SK-MEL-5 (cell line): Measurements from ENCODE around the gene NELL1. TPM values are rescaled to one million over a fixed set of nuclear protein-coding genes. Genes with fewer than 3 reads are reported as not detected.

Source experiments
- DNase-seq: peaks from one replicate; pipeline ENCODE4 v3.0.0-alpha.2; 2016; ENCODE audit warnings: low read depth, low spot score
- in situ Hi-C: cut with HindIII; loops from 2 replicates; pipeline ENCODE4 v1.10.0; 2016; ENCODE audit warnings: low sequenced_read_pairs, high pct_unique_total_duplicates, low pct_unique_long_range_greater_than_20kb
- total RNA-seq: library from RNA; depleted of rRNA; stranded (reverse); fragments of >200 nt; shearing (Covaris generic); gene quantifications from 2 replicates; pipeline ENCODE4 v1.2.3, GENCODE V29; 2014

The NELL1 gene
- total RNA-seq, 1 experiment from 2014 or later: not detected

GRCh38 chr11:20894296-20894695 is 224.9 kb downstream of the NELL1 start:
- in situ Hi-C loops: no loop called here
- peak; percentile 28 for DNase-seq

- in situ Hi-C loops: no loop called here
- no peak for DNase-seq
Observed at GRCh38 chr11:20909995-20910726, 240.8 kb downstream of the NELL1 start.

GRCh38 chr11:20910733-20911132 is 241.3 kb downstream of the NELL1 start:
- in situ Hi-C loops: no loop called here
- DNase-seq: no peak

GRCh38 chr11:20912065-20912821 is 242.9 kb downstream of the NELL1 start:
- DNase-seq: no peak
- in situ Hi-C loops: no loop called here

- in situ Hi-C loops: no loop called here
- no peak for DNase-seq
Observed at GRCh38 chr11:20912922-20913512, 243.6 kb downstream of the NELL1 start.

- in situ Hi-C loops: no loop called here
- no peak for DNase-seq
Observed at GRCh38 chr11:20917306-20917705, 247.9 kb downstream of the NELL1 start.

GRCh38 chr11:20926799-20927540 is 257.6 kb downstream of the NELL1 start:
- in situ Hi-C loops: no loop called here
- DNase-seq: no peak

- DNase-seq: no peak
- in situ Hi-C loops: no loop called here
Observed at GRCh38 chr11:20931029-20931428, 261.6 kb downstream of the NELL1 start.

GRCh38 chr11:20933086-20933485 is 263.7 kb downstream of the NELL1 start:
- no peak for DNase-seq
- in situ Hi-C loops: no loop called here

- in situ Hi-C loops: no loop called here
- DNase-seq: no peak
Observed at GRCh38 chr11:20933958-20934357, 264.6 kb downstream of the NELL1 start.

GRCh38 chr11:20934516-20934915 is 265.1 kb downstream of the NELL1 start:
- no peak for DNase-seq

GRCh38 chr11:20937826-20938225 is 268.4 kb downstream of the NELL1 start:
- no peak for DNase-seq
- in situ Hi-C loops: no loop called here

More at GRCh38 chr11:20934516-20934915, 265.1 kb downstream of the NELL1 start:
- in situ Hi-C loops: no loop called here

- in situ Hi-C loops: no loop called here
Observed at GRCh38 chr11:20949585-20949984, 280.2 kb downstream of the NELL1 start.

GRCh38 chr11:20962581-20962980 is 293.2 kb downstream of the NELL1 start:
- DNase-seq: no peak
- in situ Hi-C loops: no loop called here

More at GRCh38 chr11:20949585-20949984, 280.2 kb downstream of the NELL1 start:
- DNase-seq: no peak

GRCh38 chr11:20963596-20963995 is 294.2 kb downstream of the NELL1 start:
- in situ Hi-C loops: no loop called here
- DNase-seq: no peak

GRCh38 chr11:20964985-20965384 is 295.6 kb downstream of the NELL1 start:
- in situ Hi-C loops: no loop called here
- DNase-seq: no peak

GRCh38 chr11:20966489-20966888 is 297.1 kb downstream of the NELL1 start:
- no peak for DNase-seq
- in situ Hi-C loops: no loop called here
